Hematopoietic multipotent progenitor cell treated with erythropoietin and hydrocortisone succinate and interleukin-3 and kit ligand, for 8 days (in vitro differentiated cells): ENCODE data around the gene DLG2.
A peak's percentile ranks its signal among the peaks of the same experiment; 100 is the strongest.

Experiments used
- DNase-seq: peaks from one replicate; pipeline ENCODE4 v3.0.0-alpha.2; 2015

Gene DLG2

DNA sequence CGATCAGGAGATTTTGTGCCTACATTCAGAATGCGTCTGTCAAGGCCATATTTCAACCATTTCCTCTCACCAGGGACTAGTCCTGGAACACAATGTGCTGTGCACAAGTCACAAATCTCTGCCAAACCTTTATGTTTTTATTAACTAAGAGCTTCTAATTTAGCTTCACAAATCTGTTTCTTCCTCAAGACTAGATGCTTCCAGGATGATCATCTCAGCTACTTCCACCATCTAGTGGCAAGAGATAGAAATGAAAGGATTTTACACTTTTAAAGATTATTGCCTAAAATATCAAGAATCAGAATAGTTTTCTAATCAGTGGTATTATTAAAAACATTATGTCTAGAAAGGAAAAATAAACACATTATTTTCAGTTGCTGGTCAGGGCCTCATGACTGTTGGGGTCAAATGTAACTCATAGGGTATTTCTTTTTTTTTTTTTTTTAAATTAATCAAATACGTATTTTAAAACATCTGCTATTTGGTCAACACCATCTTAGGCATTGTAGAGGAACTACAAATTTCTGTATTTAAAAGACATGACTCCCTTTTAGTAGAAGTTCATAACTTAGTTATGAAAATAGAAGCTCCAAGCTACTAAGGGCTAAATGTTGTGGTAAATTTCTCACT is 1102.6 kb downstream of the DLG2 start:
- DNase-seq, result peak; percentile 3

DNA sequence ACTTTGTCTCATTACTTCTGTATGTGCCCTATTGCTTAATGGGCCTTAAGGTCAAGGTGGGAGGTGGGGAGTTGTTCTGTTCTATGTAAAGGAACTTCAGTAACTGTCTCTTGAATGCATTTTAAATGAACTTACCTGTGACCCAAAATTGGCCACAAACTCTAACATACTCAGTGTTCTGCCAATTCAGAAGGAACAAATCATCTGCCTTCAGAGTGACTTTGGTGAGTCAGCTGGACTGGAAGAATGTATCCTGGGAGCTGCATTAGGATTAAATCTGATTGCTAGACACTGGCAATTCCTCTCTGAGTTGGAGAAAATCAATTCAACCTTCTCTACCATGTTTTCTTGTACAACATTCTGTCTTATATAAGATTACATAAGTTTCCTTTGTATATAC is 1104.8 kb downstream of the DLG2 start:
- no peak for DNase-seq

DNA sequence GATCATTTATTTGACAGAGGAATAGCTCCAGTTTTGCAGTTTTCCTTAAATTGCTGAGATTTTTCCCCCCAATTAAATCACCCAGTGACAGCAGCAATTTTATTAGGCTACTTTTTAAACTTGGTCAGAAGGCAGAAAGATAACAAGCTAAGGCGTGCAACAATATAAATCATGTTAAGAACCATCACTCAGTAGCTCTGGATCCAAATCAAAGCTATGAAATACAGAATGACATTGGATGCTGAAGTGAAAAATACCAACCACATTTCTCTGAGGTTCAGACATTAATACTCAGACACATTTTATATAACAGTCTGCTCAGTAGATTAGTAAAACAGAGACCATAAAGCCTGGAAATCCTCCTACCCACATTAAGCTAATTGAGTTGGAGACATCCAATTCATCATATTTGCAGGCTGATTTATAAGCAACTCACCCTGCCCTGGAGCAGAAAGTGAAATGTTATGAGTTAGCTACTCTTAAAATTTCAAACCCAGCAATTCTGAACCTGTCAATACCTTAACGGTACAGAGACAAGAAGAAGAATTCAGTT is 1108.4 kb downstream of the DLG2 start:
- no peak for DNase-seq

DNA sequence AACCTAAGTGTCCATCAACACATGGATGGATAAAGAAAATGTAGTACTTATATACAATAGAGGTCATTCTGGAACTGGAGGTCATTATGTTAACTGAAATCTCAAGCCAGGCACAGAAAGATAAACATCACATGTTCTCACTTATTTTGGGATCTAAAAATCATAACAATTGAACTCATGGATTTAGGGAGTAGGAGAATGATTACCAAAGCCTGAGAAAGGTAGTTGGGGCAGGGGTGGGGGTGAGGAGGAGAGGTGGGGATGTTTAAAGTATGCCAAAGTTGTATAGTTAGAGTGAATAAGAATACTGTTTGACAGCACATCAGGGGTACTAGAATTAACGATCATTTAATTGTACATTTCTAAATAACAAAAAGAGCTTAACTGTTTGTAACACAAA is 1112.7 kb downstream of the DLG2 start:
- no peak for DNase-seq

DNA sequence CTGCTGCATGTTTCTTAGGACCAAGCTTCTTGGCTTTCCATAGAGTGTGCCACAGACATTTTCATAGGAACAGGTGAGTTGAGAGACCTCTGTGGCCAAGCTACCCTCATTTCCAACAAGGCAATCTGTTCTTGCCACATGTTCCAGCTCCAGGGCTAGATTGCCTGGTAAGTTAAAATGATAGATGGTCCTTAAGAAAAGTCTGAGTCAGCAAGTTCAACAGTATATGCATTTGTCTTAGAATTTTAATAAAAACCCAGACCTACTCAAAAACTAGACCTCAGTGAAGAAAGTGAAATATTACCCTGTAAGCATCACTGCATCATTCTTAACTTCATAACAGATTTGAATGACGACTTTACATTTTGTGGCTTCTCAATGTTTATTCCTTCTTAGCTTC is 1123.6 kb downstream of the DLG2 start:
- DNase-seq, result no peak

DNA sequence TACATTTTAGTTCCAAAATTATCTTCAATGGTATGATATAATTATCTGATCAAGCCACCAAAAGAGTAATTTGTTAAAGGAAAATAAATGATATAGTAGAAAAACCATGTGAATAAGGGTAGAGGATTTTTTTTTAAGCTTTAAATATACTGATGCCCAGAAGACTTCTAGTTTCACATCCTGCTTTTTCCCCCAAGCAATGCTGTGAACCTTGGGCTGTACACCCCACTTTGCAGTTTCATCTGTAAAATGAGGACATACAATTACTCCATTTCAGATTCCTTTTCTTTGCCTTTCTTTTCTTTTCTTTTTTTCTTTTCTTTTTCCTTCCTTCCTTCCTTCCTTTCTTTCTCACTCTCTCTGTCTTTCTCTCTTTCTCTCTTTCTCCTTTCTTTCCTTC is 1125.4 kb downstream of the DLG2 start:
- no peak for DNase-seq

DNA sequence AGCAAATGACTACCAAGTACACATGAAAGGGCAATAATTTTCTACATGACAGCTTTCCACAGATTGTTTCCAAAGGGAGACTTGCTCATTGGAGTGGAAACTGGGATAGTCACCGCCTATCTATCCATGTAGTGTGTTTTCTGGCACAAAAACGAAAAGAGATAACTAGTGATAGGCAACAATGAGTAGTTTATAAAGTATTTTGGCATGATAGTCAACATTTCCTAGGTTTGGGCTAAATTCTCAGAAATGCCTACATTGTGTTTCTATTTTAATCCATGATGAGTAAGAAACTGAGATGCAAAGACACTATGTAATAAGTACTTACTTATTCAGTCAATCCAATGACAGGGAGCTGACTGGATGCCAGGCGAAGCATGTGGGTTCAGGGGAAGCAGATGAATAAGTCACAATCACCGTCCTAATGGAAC is 1129.1 kb downstream of the DLG2 start:
- DNase-seq, result no peak

DNA sequence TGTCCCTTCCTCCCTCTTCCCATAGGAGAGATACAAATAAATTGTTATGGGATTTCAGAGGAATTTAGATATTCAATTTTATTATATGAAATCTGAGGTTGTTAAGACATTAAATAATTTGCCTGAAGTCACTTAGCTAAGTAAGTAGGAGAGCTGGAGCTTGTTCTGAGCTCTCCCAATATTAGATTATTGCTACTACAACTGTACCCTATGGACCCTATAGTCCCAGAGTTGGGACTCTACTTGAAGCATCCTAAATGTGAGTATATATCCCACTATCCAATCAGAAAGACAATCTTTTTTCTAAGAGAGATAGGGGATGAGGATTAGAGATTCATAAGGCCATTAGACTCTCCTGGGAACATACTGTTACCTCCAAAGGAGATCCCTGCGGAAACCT is 1130.0 kb downstream of the DLG2 start:
- DNase-seq, result no peak

DNA sequence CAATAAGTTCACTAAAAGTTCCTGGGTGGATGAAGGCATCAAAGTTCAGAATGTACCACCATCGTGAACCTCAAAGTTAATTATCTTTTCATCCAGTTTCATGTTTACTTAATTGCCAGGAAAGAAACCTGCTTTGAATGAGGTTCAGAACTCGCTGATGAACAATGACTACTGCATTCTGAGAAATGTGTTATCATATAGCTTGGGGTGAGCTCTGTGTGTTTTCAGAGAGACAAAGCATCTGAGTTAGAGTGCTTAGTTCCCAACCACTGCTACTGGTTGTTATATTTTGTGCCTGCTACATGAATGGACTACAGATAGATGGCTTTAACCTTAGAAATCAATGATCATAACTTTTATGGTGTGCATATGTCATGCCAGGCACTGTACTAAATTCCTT is 1131.0 kb downstream of the DLG2 start:
- no peak for DNase-seq

DNA sequence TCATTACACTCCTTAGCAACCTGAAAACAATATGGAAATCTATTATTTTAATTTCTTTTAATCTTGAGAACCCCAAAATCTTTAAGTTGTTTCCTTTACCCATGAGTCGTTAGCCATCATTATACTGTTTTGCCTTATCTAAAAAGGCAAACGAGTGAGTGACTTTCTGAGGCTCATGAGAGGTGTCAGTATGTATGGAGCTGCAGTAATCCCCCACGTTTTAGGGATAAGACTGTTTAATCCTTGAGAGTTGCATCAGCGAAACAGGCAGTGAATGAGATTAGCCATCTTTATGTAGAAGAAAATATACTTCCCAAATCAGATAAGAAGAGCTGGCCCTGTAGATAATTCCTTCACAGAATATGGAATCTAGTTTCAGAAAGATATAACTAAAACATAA is 1147.0 kb downstream of the DLG2 start:
- no peak for DNase-seq

DNA sequence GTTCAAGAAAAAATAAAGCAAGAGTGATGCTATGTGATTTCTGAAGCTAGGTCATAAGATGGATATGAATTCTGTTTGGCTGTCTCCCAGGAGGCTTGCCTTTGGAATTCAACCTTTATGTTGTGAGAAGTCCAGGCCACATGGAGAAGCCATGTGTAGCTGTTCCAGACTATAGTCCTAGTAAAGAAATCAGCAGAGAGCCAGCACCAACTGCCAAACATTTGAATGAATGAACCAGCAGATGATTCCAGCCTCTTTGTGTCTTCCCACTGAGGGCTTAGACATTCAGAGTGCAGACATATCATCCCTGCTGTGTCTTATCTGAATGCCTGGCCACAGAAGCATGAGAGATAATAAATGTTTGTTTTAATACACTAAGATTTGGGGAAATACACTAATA is 1150.6 kb downstream of the DLG2 start:
- DNase-seq, result no peak

DNA sequence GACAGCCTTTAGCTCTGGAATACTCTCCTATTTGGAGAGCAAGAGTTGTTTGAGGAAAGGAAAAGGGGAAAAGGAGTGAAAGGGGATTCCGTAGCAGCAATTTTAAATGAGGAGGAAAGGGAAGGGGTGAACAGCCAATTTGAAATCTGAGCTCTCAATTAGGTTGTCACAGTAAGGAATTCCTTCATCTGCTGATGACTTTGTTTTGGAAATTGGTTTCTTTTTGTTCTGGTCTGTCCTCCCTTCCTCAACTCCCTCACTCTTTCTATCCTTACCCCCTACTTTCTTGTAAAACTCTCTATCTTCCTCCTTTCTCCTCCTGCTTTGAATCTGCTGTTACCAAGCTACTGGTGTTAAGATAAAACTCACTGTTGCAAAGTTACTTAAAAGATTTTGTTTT is 1155.6 kb downstream of the DLG2 start:
- no peak for DNase-seq

DNA sequence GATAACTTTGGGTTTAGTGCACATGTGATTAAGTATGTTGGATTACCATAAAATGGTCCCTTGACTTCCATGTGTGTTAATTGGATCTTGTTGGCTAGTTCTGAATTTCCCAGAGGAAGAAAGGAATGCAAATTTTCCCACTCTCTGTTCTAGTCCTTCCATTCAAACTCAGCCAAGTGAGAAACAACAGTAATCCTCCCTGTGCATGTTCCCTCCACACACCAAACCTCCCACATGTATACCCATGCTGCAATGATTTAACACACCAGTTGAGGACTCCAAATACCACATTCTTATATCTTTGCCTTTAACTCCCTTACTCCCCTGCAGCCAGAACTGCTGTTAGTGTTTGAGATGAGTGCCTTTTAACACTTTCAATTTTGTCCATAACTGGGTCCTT is 1158.9 kb downstream of the DLG2 start:
- no peak for DNase-seq

DNA sequence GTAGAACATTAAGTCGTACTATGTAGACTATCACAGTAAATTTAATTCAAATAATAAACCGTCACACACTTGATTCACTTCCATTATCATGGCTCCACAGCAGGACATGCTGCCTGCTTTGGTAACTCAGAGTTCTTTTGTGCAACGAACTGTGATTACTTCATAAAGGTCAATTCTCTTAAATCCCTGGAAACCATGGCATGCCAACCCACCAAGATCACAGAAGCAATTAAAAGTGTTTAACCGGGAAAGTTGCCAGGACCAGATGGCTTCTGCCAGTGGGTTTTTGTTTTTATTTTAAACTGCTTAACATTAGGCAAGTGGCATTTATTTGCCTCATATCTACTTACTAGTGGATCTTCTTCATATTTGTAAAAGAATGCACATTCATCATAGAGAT is 1162.1 kb downstream of the DLG2 start:
- no peak for DNase-seq

DNA sequence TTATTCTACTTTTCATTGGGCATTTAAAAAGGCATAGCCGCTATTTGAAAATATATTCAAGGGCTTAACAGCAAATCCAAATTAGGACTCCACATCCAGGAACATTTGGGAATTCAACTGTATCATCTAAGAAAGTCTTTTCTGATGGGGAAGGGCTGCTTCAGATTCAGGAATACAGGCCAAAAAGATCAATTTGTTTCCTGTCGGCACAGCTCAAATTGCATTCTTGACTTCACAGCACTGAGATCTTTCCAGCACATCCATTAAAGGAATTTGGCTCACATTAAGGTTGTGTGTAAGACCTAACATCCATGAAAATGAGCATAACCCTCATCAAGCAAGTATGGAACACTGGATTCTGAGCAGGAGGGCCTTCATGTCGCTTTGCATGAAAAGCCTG is 1171.5 kb downstream of the DLG2 start:
- no peak for DNase-seq

DNA sequence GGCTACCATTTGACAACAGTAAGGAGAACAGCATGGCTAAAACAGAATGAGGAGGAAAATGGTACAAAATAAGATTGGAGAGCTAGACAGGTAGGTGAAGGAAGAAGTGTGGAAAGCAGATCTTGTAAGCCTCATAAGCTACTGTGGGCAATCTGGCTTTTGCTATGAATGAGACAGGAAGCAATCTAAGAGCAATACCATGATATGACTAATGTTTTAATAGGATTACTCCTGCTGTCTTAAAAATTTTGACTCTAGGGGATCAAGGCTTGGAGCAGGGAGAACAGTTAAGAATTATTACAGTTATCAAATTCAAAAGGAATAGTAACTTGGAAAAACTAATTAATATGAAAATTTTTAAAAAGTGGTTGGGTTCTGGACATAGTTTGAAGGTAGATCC is 1174.9 kb downstream of the DLG2 start:
- no peak for DNase-seq

DNA sequence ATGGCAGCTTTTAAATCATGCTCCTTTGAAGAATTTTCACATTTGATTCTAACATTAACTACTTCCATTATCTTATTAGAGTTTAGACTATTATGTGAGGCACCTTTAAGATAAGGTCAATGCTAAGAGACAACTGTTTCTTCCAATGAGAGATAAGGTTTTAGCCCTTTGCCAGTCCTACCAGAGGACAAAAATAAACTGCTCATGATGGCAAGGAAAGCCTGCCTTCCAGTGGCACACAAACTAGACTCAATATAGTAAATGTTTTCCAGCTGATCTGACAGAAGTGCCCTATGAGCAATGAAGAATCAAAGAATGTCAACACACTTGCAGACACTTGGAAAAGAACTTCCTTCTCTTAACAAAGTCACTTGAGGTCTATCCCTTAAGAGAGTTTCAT is 1188.6 kb downstream of the DLG2 start:
- DNase-seq, result no peak

DNA sequence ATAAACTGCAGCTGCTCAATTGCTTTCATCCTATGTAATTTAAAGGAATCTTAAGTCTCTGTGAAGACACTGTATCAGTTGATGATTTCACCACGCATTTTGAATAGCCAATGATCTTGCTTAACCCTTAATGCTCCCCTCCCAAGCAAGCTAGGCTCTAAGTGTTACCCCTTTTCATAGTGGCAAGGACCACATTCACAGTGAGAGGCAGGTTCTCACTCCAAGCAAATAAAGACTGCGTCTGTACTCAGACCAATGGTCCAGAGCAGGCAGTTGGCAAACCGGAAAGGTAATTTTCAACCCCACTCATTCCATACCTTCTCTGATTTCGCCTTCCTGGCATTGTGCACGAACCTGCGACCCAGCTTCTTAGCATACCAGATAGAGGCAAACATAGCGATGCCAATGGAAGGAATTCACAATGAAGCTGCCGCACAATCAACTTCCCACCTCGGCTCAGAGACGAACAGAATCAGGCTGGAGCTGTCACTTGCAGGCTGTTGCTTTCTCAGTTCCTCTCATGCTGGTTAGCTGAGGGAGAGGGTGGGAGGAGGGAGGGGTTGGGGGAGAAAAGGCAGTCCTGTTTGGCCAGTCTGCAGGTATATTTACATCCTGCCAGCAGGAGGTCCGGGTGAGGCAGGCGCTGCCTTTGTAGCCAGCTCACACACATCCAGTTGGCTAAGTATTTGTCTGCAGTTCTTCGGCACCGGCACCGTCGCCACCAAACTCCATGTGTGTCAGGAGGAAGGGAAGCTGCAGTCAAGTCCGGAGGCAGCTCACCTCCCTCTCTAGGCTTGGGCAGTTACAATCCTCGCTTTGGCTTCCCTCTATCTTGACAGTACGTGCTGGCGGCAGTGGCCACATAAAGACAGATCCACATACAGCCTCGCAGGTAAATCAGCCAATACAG is 1189.8 kb downstream of the DLG2 start:
- no peak for DNase-seq

DNA sequence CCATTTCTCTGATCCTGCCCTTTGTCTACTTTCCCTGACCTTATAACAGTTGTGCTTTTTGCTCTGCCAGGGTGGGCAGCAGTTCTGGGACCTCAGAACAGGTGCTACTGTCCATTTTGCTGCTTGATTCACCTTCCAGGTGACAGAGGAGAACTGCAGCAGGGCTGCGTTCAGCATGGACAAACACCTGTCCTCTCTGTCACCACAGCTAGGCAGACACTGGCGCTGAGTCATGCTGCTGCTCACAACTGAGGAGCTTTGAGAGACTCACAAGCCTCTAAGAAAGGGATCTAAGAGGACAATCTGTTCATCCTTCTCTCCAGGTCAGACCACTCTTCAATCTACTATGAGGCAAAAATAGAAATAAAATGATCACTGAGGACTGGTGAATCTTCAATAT is 1196.5 kb downstream of the DLG2 start:
- no peak for DNase-seq

DNA sequence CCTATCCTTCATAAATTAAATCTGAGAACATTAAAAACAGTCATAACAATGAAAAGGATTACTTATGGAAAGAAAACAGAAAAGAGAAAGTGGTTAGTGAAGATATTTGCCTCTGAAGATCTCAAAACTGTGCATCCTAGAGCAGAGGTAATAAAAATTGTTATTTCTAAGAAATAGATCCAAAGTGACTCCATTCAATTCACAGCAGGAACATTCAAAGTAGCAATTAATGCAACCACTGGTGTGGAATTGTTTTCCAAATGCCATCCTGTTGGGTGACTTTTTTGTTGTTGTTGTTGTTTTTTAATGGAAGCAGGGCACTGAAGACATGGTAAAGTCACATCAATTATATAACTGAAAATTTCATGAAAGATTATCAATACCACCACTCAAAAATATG is 1201.5 kb downstream of the DLG2 start:
- DNase-seq, result no peak

DNA sequence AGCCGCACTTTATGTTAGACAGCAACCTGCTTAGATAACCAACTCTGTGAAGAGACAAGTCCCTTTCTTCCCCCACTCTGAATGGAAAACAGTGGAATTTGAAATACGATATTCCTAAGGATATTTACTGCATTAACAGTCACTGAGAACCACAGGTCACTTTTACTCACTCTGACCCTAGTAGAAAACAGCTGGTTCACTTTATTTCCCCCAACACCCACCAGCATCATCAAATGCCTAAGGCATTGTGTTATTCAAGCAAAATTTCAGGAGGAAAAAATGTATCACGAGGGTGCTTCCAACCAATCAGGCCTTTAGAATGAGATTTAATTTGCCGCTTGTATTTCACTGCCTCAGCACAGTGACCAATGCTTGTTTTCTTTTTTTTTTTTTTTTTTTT is 1206.9 kb downstream of the DLG2 start:
- DNase-seq, result no peak

DNA sequence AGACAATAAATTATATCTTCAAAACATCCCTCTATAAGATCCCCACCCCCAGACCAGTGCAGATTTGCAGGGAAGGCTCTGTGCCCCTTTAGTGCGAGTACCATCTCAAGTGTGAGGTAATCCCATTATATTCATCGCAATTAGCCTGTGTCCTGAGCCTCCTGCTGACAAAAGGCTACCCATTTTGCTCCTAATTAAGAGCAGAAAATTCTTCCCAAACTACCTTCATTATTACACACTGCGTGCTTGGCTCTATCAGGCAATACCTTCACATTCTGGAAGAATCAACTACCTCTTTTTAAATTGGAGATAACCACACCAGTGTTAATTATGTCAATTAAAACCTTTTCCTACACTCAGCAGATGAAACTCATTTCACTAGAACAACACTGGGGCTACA is 1207.5 kb downstream of the DLG2 start:
- no peak for DNase-seq

DNA sequence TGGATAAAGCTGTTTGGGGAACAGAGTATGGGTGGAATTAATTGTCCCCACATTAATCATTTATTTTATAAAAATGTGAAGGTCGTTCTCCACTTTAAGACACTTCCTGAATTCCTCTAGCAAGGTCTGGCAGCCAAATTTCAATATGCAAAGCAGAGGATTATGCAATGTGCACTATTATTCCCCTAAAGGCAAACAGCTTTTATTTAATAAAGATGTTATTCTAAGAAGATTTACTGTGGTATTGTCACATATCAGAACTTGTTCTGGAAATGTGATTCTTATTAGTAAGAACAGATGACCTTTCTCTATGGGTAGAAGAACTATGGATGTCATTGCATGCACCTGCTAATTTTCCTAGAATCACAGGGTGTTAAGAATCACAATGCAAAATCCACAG is 1212.2 kb downstream of the DLG2 start:
- no peak for DNase-seq

DNA sequence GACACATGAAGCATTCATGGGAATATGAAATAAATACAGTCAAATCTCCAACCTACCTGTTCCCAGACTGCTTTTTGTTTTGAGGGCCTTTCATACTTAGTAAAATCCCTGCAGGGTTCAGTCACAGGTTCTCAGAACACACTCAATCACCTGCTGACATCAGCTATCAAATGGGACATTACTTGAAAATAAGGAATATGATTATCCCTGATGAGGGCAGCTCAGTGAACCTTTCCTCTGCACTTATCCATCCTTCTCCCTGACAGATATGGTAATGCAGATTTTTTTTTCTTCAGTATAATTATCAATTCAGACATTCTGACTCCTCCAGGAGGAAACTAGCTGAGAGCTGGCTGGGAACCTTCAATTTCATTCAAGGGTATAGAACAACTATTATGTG is 1213.6 kb downstream of the DLG2 start:
- DNase-seq, result no peak
